SU-DHL-6 (cell line): ENCODE data around the gene ZNF367.
A peak's percentile ranks its signal among the peaks of the same experiment; 100 is the strongest.

Source experiments
- H2AFZ ChIP-seq: fragments of 200-600 bp; sonication (generic); 2 replicates; pipeline ENCODE4 v1.6.1; 2014; ENCODE audit warnings: low read depth, mild to moderate bottlenecking, moderate library complexity, mixed read lengths, antibody characterized with exemption, low read length; ENCODE audit not compliant: severe bottlenecking
- H3F3A ChIP-seq: fragments of 200-600 bp; shearing (Covaris generic); 2 replicates; pipeline ENCODE4 v1.6.0; 2016; ENCODE audit warnings: antibody characterized with exemption, mild to moderate bottlenecking; ENCODE audit not compliant: insufficient read depth
- H3K27ac ChIP-seq: fragments of 200-600 bp; sonication (generic); 2 replicates; pipeline ENCODE4 v1.5.1; 2016; ENCODE audit warnings: low read depth, mild to moderate bottlenecking, low read length, moderate library complexity, mixed read lengths
- H3K27me3 ChIP-seq: fragments of 200-600 bp; sonication (generic), shearing (Covaris generic); 2 replicates; pipeline ENCODE4 v1.6.0; 2014; ENCODE audit warnings: mild to moderate bottlenecking, low read length
- H3K36me3 ChIP-seq: fragments of 200-600 bp; sonication (generic); 2 replicates; pipeline ENCODE4 v1.6.1; 2014; ENCODE audit warnings: mild to moderate bottlenecking, low read length, mixed read lengths
- H3K4me2 ChIP-seq: fragments of 300-600, 200-600 bp; shearing (Covaris generic), sonication (generic); 2 replicates; pipeline ENCODE4 v1.6.0; 2014; ENCODE audit warnings: low read length, low read depth, mild to moderate bottlenecking; ENCODE audit not compliant: poor library complexity, severe bottlenecking
- H3K4me3 ChIP-seq: fragments of 200-600 bp; sonication (generic); 2 replicates; pipeline ENCODE4 v1.5.1; 2014; ENCODE audit warnings: antibody characterized with exemption, low read length, mild to moderate bottlenecking, mixed read lengths; ENCODE audit not compliant: insufficient read depth, poor library complexity, severe bottlenecking
- H3K79me2 ChIP-seq: fragments of 200-600 bp; sonication (generic); 2 replicates; pipeline ENCODE4 v1.6.1; 2014; ENCODE audit warnings: mild to moderate bottlenecking, low read length, moderate library complexity; ENCODE audit not compliant: insufficient read depth
- H3K9ac ChIP-seq: fragments of 200-600 bp; sonication (generic); 2 replicates; pipeline ENCODE4 v1.7.0; 2014; ENCODE audit warnings: mild to moderate bottlenecking, low read length
- H3K9me2 ChIP-seq: fragments of 200-600 bp; sonication (generic); replicated peaks from 2 replicates; pipeline ENCODE4 v1.6.1; 2014; ENCODE audit warnings: low read length; ENCODE audit not compliant: insufficient read depth
- H3K9me3 ChIP-seq: fragments of 200-600 bp; sonication (generic); 2 replicates; pipeline ENCODE4 v1.6.1; 2014; ENCODE audit warnings: low read length, mixed read lengths; ENCODE audit not compliant: insufficient read depth
- H4K20me1 ChIP-seq: fragments of 200-600 bp; sonication (generic); 2 replicates; pipeline ENCODE4 v1.6.1; 2014; ENCODE audit warnings: low read depth, mild to moderate bottlenecking, antibody characterized with exemption, low read length, moderate library complexity, mixed read lengths
- EZH2phosphoT487 ChIP-seq: fragments of 200-600 bp; sonication (generic), shearing (Covaris generic); conservative IDR thresholded peaks from 2 replicates; pipeline ENCODE4 v1.6.1; 2018; ENCODE audit warnings: mild to moderate bottlenecking, antibody characterized with exemption, low read length, moderate library complexity, mixed read lengths
- TF ChIP-seq, protein P1 (sequence below): fragments of 200-600 bp; sonication (generic); IDR thresholded peaks from one replicate; pipeline ENCODE4 v1.5.1; 2017; ENCODE audit warnings: antibody characterized with exemption, mild to moderate bottlenecking, low read length, moderate library complexity; ENCODE audit not compliant: insufficient read depth, poor library complexity, severe bottlenecking

The ZNF367 gene

DNA sequence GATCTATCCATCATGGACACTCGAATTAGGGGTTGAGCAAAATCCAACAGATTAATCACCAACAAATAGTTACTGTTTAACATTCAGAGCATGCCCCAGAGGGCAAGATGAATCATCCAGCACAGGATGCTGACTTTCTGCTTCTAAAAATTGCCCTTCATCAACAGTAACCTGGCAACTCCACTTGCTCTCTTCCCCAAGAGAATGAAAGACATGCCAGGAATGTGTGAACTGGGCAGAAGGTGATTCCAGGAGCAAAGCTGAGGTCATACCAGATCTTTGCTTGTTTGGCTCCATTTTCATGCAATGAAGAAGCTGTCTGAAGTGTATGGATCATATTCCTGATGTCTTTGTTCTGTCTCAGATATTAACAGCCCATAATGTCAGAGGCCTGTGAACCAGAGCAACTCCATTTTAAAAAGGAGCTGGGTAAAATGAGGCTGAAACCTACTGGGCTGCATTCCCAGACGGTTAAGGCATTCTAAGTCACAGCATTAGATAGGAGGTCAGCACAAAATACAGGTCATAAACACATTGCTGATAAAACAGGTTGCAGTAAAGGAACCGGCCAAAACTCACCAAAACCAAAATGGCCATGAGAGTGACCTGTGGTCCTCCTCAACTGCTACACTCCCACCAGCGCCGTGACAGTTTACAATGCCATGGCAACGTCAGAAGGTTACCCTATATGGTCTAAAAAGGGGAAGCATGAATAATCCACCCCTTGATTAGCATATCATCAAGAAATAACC, 2.5 kb upstream of the ZNF367 start:
- Histone ChIP-seq H3K9me3 (no peaks in the 10 kb centered on the region), H3K27me3 (no peaks in the 10 kb centered on the region), H3K9me2 (no peaks in the 10 kb centered on the region), H3K4me3 (peak overlapping the region; percentile 82), H3K9ac (peak overlapping the region; percentile 100), H3K79me2 (peaks cover 16% of the 10 kb centered on the region), H4K20me1 (no peaks in the 10 kb centered on the region), H3K36me3 (peaks cover 7% of the 10 kb centered on the region), H3K27ac (peak overlapping the region; percentile 97), H3K4me2 (peak overlapping the region; percentile 98), H2AFZ (peak overlapping the region; percentile 78), H3F3A (peaks cover 14% of the 10 kb centered on the region)
- TF ChIP-seq, protein P1, sequence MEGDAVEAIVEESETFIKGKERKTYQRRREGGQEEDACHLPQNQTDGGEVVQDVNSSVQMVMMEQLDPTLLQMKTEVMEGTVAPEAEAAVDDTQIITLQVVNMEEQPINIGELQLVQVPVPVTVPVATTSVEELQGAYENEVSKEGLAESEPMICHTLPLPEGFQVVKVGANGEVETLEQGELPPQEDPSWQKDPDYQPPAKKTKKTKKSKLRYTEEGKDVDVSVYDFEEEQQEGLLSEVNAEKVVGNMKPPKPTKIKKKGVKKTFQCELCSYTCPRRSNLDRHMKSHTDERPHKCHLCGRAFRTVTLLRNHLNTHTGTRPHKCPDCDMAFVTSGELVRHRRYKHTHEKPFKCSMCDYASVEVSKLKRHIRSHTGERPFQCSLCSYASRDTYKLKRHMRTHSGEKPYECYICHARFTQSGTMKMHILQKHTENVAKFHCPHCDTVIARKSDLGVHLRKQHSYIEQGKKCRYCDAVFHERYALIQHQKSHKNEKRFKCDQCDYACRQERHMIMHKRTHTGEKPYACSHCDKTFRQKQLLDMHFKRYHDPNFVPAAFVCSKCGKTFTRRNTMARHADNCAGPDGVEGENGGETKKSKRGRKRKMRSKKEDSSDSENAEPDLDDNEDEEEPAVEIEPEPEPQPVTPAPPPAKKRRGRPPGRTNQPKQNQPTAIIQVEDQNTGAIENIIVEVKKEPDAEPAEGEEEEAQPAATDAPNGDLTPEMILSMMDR: no peak

DNA sequence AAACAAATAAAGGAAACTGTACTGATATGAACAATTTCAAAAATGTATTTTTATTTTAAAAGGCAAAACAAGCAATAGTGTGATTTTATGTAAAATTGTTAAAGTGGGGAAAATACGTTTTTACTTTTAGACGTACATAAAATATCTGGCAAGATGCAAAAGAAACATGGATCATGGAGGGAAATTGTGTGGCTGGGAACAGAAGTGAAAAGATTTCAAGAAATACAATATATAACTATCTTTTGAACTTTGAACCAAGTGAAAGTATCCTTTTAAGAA, 1.5 kb upstream of the ZNF367 start:
- Histone ChIP-seq H3K9ac (peak overlapping the region; percentile 100), H3K4me2 (peak overlapping the region; percentile 98), H3K27ac (peak overlapping the region; percentile 97), H3K27me3 (no peaks in the 10 kb centered on the region), H3K4me3 (peak overlapping the region; percentile 82), H2AFZ (peak overlapping the region; percentile 78), H3K9me2 (no peaks in the 10 kb centered on the region), H3F3A (peaks cover 15% of the 10 kb centered on the region), H4K20me1 (no peaks in the 10 kb centered on the region), H3K36me3 (peaks cover 7% of the 10 kb centered on the region), H3K79me2 (peaks cover 26% of the 10 kb centered on the region), H3K9me3 (no peaks in the 10 kb centered on the region)
- TF ChIP-seq, protein P1: no peak
- no peak for TF ChIP-seq EZH2phosphoT487

DNA sequence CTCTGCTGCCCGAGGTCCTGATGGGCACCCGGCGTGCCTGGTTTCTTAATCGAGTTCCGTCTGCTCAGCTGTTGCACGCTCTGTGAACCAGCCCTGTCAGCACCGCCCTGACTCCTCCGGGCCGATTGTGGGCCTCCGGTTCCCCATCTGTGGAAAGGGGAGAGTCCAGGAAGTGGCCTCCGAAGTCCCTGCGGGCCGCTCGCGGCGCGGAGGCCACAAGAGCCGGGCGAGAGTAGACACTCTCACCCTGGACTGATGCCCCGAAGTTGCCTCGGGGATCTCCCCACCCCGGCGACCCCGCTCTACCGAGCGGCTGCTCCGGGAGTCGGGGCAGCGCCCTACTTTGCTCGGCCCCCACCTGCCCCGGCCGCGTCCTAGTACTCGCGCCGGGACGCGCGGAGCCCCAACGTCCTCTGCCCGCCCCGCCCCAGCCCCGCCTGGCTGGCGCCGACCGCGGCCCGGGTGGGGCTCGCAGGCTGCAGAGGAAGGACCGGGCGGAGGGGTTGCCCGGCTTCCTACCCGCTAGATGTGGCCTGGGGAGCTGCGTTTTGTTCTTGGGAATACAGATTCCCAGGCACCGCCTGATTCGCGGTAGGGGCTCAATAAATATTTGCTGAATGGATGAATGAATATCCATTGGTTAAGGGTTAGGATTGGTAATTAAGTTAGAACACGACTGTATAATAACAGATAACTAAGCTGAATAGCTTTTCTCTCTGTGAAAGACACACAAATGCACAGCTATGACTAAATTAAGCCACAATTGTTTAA, 935 bp upstream of the ZNF367 start:
- Histone ChIP-seq H3K27me3 (no peaks in the 10 kb centered on the region), H3K79me2 (peaks cover 32% of the 10 kb centered on the region), H3K36me3 (peaks cover 7% of the 10 kb centered on the region), H4K20me1 (no peaks in the 10 kb centered on the region), H3K9me2 (no peaks in the 10 kb centered on the region), H3K27ac (peak overlapping the region; percentile 97), H3K9me3 (no peaks in the 10 kb centered on the region), H3F3A (peaks cover 20% of the 10 kb centered on the region), H3K9ac (peak overlapping the region; percentile 100), H3K4me3 (peak overlapping the region; percentile 82), H3K4me2 (peak overlapping the region; percentile 98), H2AFZ (peak overlapping the region; percentile 78)
- TF ChIP-seq, protein P1: no peak
- no peak for TF ChIP-seq EZH2phosphoT487
